Esophagus (tissue), 2 donors: ENCODE data around the gene LSM10. TPM values are rescaled to one million over a fixed set of nuclear protein-coding genes. Genes with fewer than 3 reads are reported as not detected.

Source experiments
- H3K27ac ChIP-seq, 2 donors: one replicate each; pipeline ENCODE4 v1.5.1; 2013; ENCODE audit warnings: low read depth in 2 of 2, mild to moderate bottlenecking in 2 of 2, inconsistent platforms in 1 of 2, low read length in 1 of 2, moderate library complexity in 1 of 2
- H3K27me3 ChIP-seq, 2 donors: one replicate each; pipeline ENCODE4 v1.6.1; 2013; ENCODE audit warnings: low read length in 2 of 2, control low read depth in 1 of 2, mild to moderate bottlenecking in 1 of 2; ENCODE audit not compliant: insufficient read depth in 2 of 2, control insufficient read depth in 1 of 2
- H3K36me3 ChIP-seq, 2 donors: one replicate each; pipeline ENCODE4 v1.6.1; 2013; ENCODE audit warnings: low read length in 1 of 2; ENCODE audit not compliant: control insufficient read depth in 2 of 2, insufficient read depth in 2 of 2
- H3K4me1 ChIP-seq, 2 donors: one replicate each; pipeline ENCODE4 v1.6.1; 2013; ENCODE audit warnings: low read length in 1 of 2; ENCODE audit not compliant: control insufficient read depth in 2 of 2, insufficient read depth in 2 of 2
- H3K4me3 ChIP-seq, 2 donors: one replicate each; pipeline ENCODE4 v1.5.1; 2013; ENCODE audit warnings: low read length in 2 of 2, mild to moderate bottlenecking in 2 of 2, low read depth in 1 of 2, moderate library complexity in 1 of 2
- H3K9me3 ChIP-seq, 2 donors: one replicate each; pipeline ENCODE4 v1.6.1; 2013; ENCODE audit warnings: mild to moderate bottlenecking in 2 of 2, low read depth in 1 of 2, low read length in 1 of 2, moderate library complexity in 1 of 2; ENCODE audit not compliant: control insufficient read depth in 2 of 2, insufficient read depth in 1 of 2
- WGBS, 2 donors: extraction: QIAGEN DNeasy Blood & Tissue Kit; methylation state at CpG; one replicate each; pipeline ENCODE4 v1.1.7; 2013; 5-methylcytosine and 5-hydroxymethylcytosine counted together
- polyA plus RNA-seq, 2 donors: library from polyadenylated mRNA; stranded (reverse); fragments of 200-250 nt; gene quantifications; one replicate each; pipeline ENCODE4 v1.2.3, GENCODE V29; 2013
- donor health status: healthy with polysubstance abuse.
- donor health status: Bipolar disorder and iron deficiency.

LSM10 gene
- polyA plus RNA-seq, 2 donors = 16.8 to 30.7 TPM

DNA sequence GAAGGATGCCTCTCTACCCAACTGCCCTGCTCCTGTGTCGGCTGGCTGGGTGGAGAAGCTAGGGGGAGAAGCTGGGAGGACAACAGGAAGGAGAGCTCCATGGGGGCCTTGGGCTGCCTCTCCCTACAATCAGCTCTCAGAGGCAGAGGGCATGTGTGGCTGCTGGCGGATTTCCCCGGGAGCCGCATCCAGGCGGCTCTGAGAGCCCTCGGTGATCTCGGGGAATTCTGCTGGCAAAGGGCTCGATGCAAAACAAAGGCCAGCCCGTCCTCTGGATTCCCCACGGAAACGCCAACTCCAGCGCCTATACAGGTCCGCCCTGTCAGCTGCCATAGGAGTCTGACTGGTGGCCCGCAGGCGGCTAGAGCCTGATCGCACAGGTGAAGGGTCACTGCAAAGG, 47.9 kb downstream of the LSM10 start:
- Histone ChIP-seq H3K9me3 (no peaks in the 10 kb centered on the region), H3K27ac (peak overlapping the region; percentile 85 to 89), H3K27me3 (no peaks in the 10 kb centered on the region), H3K4me1 (peaks cover 5 to 31% of the 10 kb centered on the region in 2 donors), H3K36me3 (peaks cover 15 to 58% of the 10 kb centered on the region in 2 donors), H3K4me3 (no peak overlapping the region)
- 54 to 75% methylated on average over 16 of the region's 16 CpGs for WGBS, 2 donors

GRCh38 chr1:36349241-36349671, 48.5 kb downstream of the LSM10 start:
- Histone ChIP-seq H3K4me1 (peaks cover 5 to 31% of the 10 kb centered on the region in 2 donors), H3K27me3 (no peaks in the 10 kb centered on the region), H3K36me3 (peaks cover 10 to 58% of the 10 kb centered on the region in 2 donors), H3K27ac (peak overlapping the region; percentile 85 to 89), H3K9me3 (no peaks in the 10 kb centered on the region), H3K4me3 (no peak overlapping the region)
- 54 to 59% methylated on average over 7 of the region's 7 CpGs for WGBS, 2 donors

- 88 to 93% methylated on average over 8 of the region's 8 CpGs for WGBS, 2 donors
- Histone ChIP-seq H3K4me1 (peaks cover 7 to 26% of the 10 kb centered on the region in 2 donors), H3K4me3 (no peak overlapping the region), H3K36me3 (peaks cover 7 to 56% of the 10 kb centered on the region in 2 donors), H3K27me3 (no peaks in the 10 kb centered on the region), H3K9me3 (no peaks in the 10 kb centered on the region), H3K27ac (no peak overlapping the region)
Measured at GRCh38 chr1:36346741-36347370, 50.9 kb downstream of the LSM10 start.

- WGBS, 2 donors = 84 to 88% methylated on average over 7 of the region's 7 CpGs
- Histone ChIP-seq H3K36me3 (peaks cover 9 to 67% of the 10 kb centered on the region in 2 donors), H3K9me3 (no peaks in the 10 kb centered on the region), H3K27me3 (no peaks in the 10 kb centered on the region), H3K4me3 (no peak overlapping the region), H3K27ac (no peak overlapping the region), H3K4me1 (peaks cover 5 to 13% of the 10 kb centered on the region in 2 donors)
Measured at GRCh38 chr1:36345353-36345752, 52.4 kb downstream of the LSM10 start.

GRCh38 chr1:36344395-36344680, 53.4 kb downstream of the LSM10 start:
- Histone ChIP-seq H3K9me3 (no peaks in the 10 kb centered on the region), H3K27me3 (no peaks in the 10 kb centered on the region), H3K36me3 (peaks cover 9 to 71% of the 10 kb centered on the region in 2 donors), H3K4me3 (no peak overlapping the region), H3K27ac (no peak overlapping the region), H3K4me1 (peaks cover 3 to 4% of the 10 kb centered on the region in 2 donors)
- 82 to 95% methylated on average over 8 of the region's 8 CpGs for WGBS, 2 donors

DNA sequence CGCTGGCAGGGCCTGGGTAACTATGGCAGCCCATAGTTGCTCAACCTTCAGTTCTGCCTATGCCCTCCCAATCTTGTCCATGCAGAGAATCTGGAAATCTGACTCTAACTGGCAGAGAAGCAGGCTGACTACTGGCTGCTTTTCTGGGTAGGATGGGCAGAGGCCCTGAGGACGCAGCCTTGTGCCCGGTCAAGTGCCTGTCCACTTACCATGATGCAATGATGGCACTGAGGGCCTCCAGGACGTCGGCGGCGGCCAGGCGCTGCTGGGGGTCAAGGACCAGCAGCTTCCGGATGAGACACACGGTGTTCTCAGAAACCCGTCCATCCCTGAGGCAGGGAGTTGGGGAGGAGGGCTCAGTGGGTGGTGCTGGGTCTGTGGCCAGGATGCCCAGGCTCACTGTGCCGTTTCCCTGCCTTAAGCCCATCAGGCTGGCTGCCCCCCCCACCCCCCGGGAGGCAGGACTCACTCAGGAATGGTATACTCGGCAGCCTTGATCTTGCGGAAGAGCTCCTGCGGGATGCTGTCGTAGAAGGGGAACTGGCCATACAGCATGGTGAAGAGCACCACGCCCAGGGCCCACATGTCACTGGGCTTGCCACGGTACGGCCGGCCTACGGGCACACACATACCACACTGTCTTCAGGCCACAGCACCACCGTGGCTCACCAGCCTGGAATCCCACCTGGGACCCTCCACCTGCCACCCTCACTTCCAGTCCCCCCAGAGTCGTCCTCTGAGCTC, 53.9 kb downstream of the LSM10 start:
- no peak overlapping the region for H3K27ac ChIP-seq

More for the DNA sequence above, 53.9 kb downstream of the LSM10 start:
- Histone ChIP-seq H3K9me3 (no peaks in the 10 kb centered on the region), H3K27me3 (no peaks in the 10 kb centered on the region), H3K4me3 (no peak overlapping the region), H3K36me3 (peaks cover 9 to 74% of the 10 kb centered on the region in 2 donors), H3K4me1 (peaks cover 3 to 4% of the 10 kb centered on the region in 2 donors)
- WGBS, 2 donors = 91 to 92% methylated on average over 24 of the region's 24 CpGs

Other genes with a start within 250 kb of the LSM10 start
- 10 to 100 TPM; 38.2 to 77.1 TPM for gene TRAPPC3, start 248.4 kb downstream of the LSM10 start, polyA plus RNA-seq
- 10 to 100 TPM; 33.1 to 55.3 TPM for gene MAP7D1, start 241.7 kb downstream of the LSM10 start, polyA plus RNA-seq
- 10 to 100 TPM; 19.5 to 30.8 TPM for gene THRAP3, start 173.5 kb downstream of the LSM10 start, polyA plus RNA-seq
- gene SH3D21, start 91.5 kb downstream of the LSM10 start, polyA plus RNA-seq = 10 to 100 TPM in 1 of 2 donors, 1 to 10 TPM in 1; 3.9 to 15.6 TPM
- 1 to 10 TPM; 6.1 to 9.3 TPM for gene EVA1B, start 74.3 kb downstream of the LSM10 start, polyA plus RNA-seq
- 10 to 100 TPM; 33.9 to 34.5 TPM for gene STK40, start 12.0 kb downstream of the LSM10 start, polyA plus RNA-seq
- 1 to 10 TPM; 3.0 to 4.1 TPM for gene OSCP1, start 52.5 kb upstream of the LSM10 start, polyA plus RNA-seq
- gene MRPS15, start 66.5 kb upstream of the LSM10 start, polyA plus RNA-seq = 100 to 1,000 TPM; 106 to 143 TPM
- 1 to 10 TPM in 1 of 2 donors, under 1 TPM in 1; 1.00 to 1.9 TPM for gene CSF3R, start 85.0 kb upstream of the LSM10 start, polyA plus RNA-seq